AG08395 (cell line): Measurements from ENCODE around the gene TREX2.
"Not testable (repeated sequence)": the region's sequence is repeated elsewhere in the genome, so short reads cannot be mapped to it uniquely, and the experiment has no call there.

Experiments used
- DNase-seq: peaks from one replicate; pipeline ENCODE4 v3.0.0; 2012; ENCODE audit warnings: mixed read lengths, low spot score

The TREX2 gene

DNA sequence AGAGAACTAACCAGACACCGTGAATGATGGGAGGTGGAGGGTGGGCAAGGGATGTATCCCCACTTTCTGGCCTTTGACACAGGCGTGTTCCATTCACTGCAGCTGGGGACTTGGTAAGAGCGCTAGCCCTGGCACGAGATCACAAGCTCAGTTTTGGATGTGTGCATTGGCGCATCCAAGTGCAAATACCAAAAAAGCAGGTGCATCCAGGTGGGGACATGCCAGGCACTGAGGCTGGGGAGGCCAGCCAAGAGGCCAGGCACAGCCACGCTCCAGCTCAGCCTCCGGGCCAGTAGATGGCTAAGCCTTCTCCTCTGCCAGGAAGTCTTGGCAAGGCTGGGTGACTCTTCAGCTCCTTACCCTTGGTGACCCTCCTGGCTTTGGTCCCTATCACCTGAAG, 39.0 kb downstream of the TREX2 start:
- DNase-seq: no peak

DNA sequence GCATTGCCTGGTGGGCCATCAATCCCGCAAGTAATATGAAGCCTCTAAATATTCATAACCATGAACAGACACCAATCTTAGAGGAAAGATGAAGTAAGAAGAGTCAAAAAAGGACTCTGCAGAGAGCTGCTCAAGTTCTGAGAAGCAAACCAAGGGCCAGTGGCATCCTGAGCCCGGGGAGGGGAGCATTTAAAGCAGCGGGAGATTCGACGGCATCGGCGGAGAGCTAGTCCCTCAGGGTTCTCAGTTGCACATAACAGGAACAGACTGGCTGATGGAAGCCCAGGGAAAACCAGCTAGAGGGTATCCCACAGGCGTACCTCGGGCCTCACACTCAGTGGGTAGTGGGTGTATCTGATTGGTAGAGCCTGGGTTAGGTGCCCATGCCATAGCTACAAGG, 39.8 kb downstream of the TREX2 start:
- DNase-seq: no peak

GRCh38 chrX:153405426-153405825, 40.4 kb downstream of the TREX2 start:
- DNase-seq: no peak

DNA sequence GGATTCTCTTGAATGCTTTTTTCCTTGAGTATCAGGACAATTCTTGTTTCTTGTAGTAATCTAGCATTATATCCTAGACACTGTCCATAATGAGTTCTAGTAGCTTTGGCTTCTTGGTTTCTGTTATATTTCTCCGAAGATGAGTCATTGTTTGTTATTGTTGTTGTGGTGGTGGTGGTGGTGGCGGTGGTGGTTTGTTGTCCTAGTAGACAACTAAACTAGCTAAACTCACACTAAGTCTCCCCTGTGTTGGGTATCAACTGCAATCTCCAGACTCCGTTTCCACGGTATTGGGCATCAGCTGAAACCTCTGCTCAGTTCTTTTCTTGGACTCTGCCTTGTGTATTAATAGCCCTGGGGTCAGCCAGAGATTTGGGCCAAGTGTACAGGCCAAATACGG, 41.5 kb downstream of the TREX2 start:
- DNase-seq: not testable (repeated sequence)

DNA sequence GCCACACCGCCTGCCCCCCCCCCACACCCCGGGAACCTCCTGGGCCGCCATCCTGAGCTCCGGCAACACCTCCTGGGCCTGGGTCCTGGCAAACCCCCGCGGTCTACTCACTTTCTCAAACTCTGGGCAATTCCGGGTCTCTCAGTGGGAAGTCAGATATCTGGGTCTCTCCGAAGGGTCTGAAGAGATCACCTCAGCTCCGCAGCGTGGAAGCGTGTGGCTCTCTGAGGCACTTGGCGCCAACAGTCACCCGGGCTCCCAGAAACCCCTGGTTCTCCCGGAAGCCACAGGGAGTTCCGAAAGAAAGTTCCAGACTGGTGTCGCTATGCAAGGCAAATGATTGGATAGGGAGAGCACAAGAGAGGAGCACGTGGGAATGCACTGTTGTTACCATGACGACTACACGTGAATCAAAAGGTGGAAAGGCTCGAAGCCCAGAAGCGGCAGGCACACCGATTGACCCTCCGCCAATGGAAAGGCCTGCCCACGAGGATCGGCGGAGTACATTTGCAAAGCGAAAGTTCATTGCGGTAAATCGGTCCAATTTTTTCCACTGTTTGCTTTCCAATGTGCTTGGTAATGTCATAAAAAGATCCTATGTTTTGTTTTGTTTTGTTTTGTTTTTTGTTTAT, 44.6 kb downstream of the TREX2 start, which contains the start of gene PNMA6E:
Gene PNMA6E, minus strand, starts transcription at position 218 of the 632 bp plus-strand sequence. CDS start 2,501 bp downstream, outside the sequence.
- DNase-seq: no peak

DNA sequence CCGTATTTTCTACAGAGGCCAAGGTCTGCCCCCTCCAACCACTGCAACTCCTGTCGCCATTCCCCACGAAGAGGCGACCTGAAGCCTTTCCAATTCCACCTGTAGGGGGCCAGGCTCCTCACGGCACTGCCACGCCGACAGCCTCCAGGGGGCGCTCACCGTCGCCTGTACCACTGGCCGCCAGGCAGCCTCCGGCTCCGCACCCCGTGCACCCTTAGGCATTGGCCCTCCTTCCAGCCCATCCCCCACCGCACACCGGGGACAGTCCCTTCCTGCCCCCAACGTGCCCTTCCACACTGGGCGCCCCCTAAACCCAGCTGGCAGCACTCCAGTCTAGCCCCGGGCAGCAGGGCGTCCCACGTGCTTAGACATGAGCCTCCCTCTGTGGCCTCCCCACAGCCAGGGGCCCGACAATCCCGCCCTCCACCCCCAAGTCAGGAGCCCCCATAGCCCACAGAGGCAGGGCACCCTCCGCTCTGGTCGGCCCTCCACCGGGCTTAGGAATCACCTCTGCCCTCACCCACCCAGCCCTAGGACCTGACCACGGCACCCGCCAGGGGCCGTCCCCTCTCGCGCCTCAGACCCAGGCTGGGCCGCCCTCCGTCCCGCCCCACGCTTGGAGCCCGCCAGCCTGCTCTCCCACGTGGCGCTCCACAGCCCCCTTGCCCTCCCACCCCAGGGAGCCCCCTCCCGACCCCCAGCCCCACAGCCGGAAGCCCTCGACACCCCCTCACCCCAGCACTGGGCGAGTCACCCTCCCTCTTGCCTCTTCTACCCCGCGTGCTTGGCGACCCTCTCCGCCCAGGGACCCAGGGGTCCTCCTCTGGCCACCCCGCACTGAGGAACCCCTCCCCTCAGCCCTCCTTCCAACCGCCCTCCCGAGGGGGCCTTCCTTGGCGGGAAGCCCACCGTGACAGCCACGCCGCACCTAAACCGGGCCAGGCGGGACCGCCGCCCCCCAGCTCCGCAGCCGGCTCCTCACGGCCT, 45.4 kb downstream of the TREX2 start:
- DNase-seq: peak; percentile 28

- no peak for DNase-seq
Measured at GRCh38 chrX:153398275-153398960, 47.4 kb downstream of the TREX2 start.

DNA sequence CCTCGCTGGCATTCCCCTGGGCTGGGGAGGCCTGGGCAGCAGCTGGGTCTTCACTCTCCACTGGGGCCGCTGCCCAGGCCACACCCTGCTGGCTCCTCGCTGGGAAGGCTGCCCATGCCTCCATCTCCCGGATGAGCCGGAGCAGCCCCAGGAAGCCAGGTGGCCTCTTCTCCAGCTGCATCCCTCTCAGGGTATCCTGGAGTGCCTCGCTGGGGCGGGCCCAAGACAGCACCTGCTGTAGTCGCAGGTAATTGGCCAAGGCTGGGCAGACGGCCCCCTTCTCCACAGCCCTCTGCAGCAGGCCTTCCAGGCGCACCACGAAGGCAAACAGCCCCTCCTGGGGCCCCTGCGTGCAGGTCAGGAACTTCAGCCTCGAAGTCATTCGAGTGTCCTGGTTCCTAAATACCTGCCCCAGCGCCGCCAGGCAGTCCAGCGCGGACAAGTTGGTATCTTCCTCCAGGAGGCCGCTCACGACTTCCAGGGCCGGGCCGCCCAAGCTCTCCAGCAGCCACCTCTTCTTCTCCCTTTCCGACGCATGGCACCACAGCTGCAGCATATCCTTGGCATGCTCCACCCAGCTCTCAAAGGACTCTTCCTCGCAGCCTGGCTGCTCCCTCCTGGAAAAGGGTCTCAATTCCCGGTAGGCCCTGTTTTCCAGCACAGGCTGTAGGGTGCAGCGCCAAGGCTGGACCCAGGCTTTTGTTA, 48.4 kb downstream of the TREX2 start:
- DNase-seq: no peak

DNA sequence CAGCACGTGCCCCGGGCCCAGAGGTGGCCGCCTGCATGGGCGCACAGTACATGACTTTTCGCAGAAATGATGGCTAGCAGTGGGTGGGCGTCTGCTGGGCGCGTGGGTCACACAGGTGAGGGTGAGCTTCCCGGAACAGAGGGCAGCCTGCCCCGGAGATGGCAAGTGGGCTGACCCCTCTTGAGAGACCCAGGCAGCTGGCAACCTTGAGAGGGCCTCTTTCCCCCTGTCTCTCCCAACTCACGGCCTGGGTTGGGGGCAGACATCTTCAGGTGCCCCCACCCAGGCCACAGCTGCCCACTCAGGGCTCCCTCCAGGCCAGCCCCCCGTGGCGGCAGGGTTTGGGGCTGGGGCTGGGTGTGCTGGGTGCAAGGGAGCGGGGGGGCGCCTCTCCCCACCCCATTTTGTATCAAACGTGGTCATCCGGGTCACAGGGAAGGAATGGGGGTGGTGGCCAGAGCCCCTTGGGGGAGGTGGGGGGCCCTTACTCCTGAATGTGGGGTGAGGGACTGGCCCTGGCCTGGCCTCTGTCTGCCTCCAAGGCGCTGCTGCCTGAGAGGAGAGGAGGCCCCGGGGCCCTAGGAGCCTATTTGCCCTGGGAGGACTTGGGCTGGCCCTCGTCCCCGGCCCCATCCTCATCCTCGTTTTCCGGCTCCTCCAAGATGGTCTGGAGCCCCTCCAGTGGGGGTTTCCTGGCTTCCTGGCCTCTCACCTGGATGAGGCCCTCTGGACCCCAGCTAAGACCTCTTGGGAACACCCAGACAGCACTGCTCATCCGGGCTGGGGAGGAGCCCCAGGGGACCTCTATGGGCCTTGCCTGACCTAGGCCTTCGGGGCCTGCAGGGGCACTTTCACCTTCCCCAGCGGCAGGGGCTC, 49.3 kb downstream of the TREX2 start:
- no peak for DNase-seq

DNA sequence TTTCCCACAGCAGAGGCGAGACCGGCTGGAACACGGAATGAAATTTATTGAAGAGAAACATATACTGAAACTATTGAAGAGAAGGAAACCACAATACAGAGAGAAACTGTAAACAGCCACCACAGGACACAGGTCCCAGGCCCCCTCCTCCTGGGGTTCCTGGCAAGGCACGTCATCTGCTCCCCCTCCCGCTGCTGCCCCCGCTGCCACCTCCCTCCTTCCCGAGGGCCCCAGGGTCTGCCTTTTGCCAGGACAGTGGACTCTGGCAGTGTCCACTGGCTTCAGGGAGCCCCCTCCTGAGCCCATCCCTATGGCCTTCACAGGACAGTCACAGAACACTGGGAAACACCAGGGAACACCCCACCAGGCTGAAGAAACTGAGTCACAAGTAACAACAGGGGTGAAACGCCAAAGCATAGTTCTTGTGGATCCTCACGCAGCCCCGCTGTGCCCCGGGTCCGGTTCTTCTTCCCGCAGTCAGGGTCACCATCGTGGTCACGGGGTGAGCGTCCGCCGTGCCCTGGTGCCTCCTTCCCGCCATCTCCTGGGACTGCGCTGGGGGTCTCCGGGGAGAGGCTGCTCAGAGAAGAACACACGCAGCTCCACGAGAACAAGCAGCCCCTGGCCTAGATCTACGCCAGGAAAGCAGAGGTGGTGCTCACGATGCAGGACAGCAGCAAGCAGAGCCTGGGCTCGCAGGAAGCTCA, 50.1 kb downstream of the TREX2 start:
- no peak for DNase-seq

- DNase-seq: no peak
Measured at GRCh38 chrX:153394612-153395011, 51.2 kb downstream of the TREX2 start.
